Stomach (tissue), 9 donors: ENCODE measurements around the gene COPB1. TPM values are rescaled to one million over a fixed set of nuclear protein-coding genes. Genes with fewer than 3 reads are reported as not detected.

Source experiments
- DNase-seq, 2 donors: peaks; one replicate each; pipeline versions ENCODE4 v3.0.0 to v3.0.0-alpha.2; 2013 to 2019
- H3K27ac ChIP-seq, 5 donors: fragments of 200-600 bp in 4 of 5; sonication (generic) in 4 of 5; one replicate each; pipeline ENCODE4 v1.5.1; 2013 to 2019; ENCODE audit warnings: mild to moderate bottlenecking in 1 of 5, moderate library complexity in 1 of 5
- H3K27me3 ChIP-seq, 3 donors: fragments of 200-600 bp; sonication (generic); one replicate each; pipeline ENCODE4 v1.5.1; 2017 to 2019; ENCODE audit warnings: mixed run types in 1 of 3
- H3K36me3 ChIP-seq, 4 donors: fragments of 200-600 bp; sonication (generic); 1 replicate in 3 of 4; 2 replicates in 1 of 4; pipeline ENCODE4 v1.5.1; 2016 to 2019
- H3K4me1 ChIP-seq, 4 donors: fragments of 200-600 bp; sonication (generic); one replicate each; pipeline ENCODE4 v1.5.1; 2016 to 2019
- H3K4me3 ChIP-seq, 4 donors: fragments of 200-600 bp; sonication (generic) in 3 of 4; one replicate each; pipeline ENCODE4 v1.5.1; 2016 to 2019; ENCODE audit warnings: mild to moderate bottlenecking in 1 of 4
- H3K9me3 ChIP-seq, 4 donors: fragments of 200-600 bp; sonication (generic); one replicate each; pipeline ENCODE4 v1.5.1; 2016 to 2019
- EP300 ChIP-seq: sonication (generic); formaldehyde crosslinking; IDR thresholded peaks from one replicate; pipeline ENCODE4 v1.6.1; 2017; ENCODE audit warnings: antibody characterized with exemption
- POLR2A ChIP-seq, 4 donors: fragments of 450-650 bp; IDR thresholded peaks; one replicate each; pipeline ENCODE4 v1.6.1; 2016; ENCODE audit warnings: antibody characterized with exemption in 4 of 4, control low read depth in 2 of 4, mild to moderate bottlenecking in 1 of 4, moderate library complexity in 1 of 4
- POLR2AphosphoS5 ChIP-seq, 3 donors: sonication (generic); formaldehyde crosslinking; IDR thresholded peaks; one replicate each; pipeline ENCODE4 v1.6.1; 2016; ENCODE audit warnings: antibody characterized with exemption in 3 of 3
- WGBS, 5 donors: extraction: QIAGEN DNeasy Blood & Tissue Kit in 3 of 5; methylation state at CpG; one replicate each; pipeline versions ENCODE4 v1.1.5 to v1.1.7; 2013 to 2018; 5-methylcytosine and 5-hydroxymethylcytosine counted together
- intact Hi-C: fragments of 100-400 bp; cut with DNase I; formaldehyde crosslinking; loops from one replicate; pipeline ENCODE4 v1.15.1; 2023; ENCODE audit warnings: low total_unique reads
- polyA plus RNA-seq, 3 donors: library from polyadenylated mRNA; stranded (reverse); fragments of 200-250 nt; gene quantifications; one replicate each; pipeline ENCODE4 v1.2.3, GENCODE V29; 2013
- total RNA-seq, 5 donors: library from RNA; depleted of rRNA; stranded (reverse); fragments of >200 nt; gene quantifications; one replicate each; pipeline versions ENCODE4 v1.1.0 to v1.2.3, GENCODE V29; 2014 to 2016
- TF ChIP-seq, protein P1 (sequence below), 7 experiments: fragments of 450-650 bp in 4 of 7; fragments of 200-600 bp in 3 of 7; sonication (generic) in 3 of 7; IDR thresholded peaks; one replicate each; pipeline ENCODE4 v1.5.1; 2016 to 2019; ENCODE audit warnings: antibody characterized with exemption in 7 of 7, control low read depth in 2 of 7, mild to moderate bottlenecking in 1 of 7
- donor health status: healthy with polysubstance abuse.
- donor health status: Bipolar disorder and iron deficiency.
- donor health status: healthy.

Gene COPB1
- total and polyA plus RNA-seq, 8 donors = 36.8 to 196 (median 47.9) TPM

DNA sequence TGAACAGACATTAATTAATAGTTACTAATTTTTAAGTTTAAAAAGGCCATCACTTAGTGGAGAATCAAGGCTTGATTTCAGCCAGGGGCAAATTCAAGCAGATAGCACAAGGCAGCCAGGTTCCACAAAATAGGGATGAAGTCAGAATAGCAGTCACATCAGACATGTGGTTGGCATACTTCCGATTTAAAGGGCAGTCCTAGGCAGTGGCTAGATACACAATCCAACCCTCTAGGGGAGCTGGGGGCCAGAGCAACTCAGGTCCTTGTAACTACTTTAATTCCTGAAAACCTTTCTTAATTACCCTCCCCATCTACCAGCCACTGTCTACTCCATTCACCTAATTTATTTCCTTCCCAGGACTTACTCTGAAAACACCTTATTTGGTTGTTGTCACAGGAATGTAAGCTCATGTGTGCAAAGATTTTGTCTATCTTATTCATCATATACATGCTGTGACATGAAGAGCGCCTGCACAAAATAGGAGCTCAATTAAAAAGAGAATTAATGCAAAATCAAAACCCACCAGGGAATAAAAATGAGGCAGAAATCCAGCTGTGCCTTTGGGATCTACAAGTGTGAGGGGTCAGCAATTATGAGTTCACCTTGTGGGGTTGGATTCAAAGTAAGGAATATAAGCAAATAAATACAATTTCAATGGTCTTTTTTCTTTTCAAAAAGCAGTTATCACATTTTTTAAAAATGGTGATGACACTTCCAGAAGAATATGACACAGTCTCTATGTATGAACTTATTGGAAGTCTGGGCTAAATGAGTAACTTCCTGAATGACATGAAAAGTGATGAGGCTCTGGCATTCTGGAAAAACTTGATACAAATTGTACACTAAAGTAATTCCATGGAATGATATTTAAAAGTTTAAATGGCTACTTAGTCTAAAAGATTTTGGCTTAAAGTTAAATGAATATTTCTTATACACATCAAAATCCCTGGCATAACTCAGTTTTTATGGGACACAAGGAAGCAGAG, 53.8 kb downstream of the COPB1 start:
- Histone ChIP-seq H3K4me3 (no peak overlapping the region), H3K36me3 (peaks cover 0 to 2% (median 0%) of the 10 kb centered on the region in 4 donors), H3K27me3 (no peaks in the 10 kb centered on the region), H3K4me1 (peaks cover 0 to 3% (median 0%) of the 10 kb centered on the region in 4 donors), H3K27ac (no peak overlapping the region), H3K9me3 (no peaks in the 10 kb centered on the region)
- 79 to 92% (median 80%) methylated on average over 2 of the region's 2 CpGs for WGBS, 5 donors
- intact Hi-C loops = no loop called here
- DNase-seq = no peak
- TF ChIP-seq POLR2A (IDR thresholded peaks at IDR 0.05) (no peak), EP300 (no peak), POLR2AphosphoS5 (IDR thresholded peaks at IDR 0.05) (no peak)
- TF ChIP-seq, protein P1, sequence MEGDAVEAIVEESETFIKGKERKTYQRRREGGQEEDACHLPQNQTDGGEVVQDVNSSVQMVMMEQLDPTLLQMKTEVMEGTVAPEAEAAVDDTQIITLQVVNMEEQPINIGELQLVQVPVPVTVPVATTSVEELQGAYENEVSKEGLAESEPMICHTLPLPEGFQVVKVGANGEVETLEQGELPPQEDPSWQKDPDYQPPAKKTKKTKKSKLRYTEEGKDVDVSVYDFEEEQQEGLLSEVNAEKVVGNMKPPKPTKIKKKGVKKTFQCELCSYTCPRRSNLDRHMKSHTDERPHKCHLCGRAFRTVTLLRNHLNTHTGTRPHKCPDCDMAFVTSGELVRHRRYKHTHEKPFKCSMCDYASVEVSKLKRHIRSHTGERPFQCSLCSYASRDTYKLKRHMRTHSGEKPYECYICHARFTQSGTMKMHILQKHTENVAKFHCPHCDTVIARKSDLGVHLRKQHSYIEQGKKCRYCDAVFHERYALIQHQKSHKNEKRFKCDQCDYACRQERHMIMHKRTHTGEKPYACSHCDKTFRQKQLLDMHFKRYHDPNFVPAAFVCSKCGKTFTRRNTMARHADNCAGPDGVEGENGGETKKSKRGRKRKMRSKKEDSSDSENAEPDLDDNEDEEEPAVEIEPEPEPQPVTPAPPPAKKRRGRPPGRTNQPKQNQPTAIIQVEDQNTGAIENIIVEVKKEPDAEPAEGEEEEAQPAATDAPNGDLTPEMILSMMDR (IDR thresholded peaks at IDR 0.05) = no peak

DNA sequence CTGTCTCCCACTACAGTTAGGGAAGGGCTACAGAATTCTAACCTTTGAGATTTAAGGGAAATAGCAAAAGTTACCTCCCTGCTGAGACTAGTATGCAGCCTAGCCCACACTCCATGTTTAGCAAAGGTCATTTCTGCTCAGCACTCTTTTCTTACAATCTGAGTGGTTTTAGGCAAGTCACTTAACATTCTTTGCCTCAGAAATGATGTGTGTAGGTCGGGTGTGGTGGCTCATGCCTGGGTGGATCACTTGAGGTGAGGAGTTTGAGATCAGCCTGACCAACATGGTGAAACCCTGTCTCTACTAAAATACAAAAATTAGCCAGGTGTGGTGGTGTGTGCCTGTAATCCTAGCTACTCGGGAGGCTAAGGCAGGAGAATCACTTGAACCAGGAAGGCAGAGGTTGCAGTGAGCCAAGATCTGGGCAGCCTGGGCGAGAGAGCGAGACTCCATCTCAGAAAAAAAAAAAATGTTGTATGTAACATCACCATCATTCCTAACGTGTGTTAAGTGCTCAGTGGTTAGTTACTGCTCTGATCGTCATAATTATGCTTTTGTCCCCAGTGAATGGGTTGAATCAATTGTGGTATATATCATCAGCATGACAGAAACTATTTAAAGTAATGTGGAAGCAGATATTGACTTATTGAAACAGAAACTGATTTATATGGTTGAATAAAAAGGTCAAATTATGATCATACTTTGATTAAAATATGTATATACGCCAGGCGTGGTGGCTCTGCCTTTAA, 55.0 kb downstream of the COPB1 start:
- H3K9me3 ChIP-seq = no peaks in the 10 kb centered on the region
- intact Hi-C loops = no loop called here
- DNase-seq = no peak
- no peaks in the 10 kb centered on the region for H3K27me3 ChIP-seq
- no peak overlapping the region for H3K4me3 ChIP-seq
- TF ChIP-seq POLR2AphosphoS5 (IDR thresholded peaks at IDR 0.05) (no peak), POLR2A (IDR thresholded peaks at IDR 0.05) (no peak), EP300 (no peak)
- TF ChIP-seq, protein P1 (IDR thresholded peaks at IDR 0.05) = no peak
- no peak overlapping the region for H3K27ac ChIP-seq
- peaks cover 0 to 3% (median 0%) of the 10 kb centered on the region in 4 donors for H3K4me1 ChIP-seq
- WGBS, 5 donors = 86 to 93% (median 89%) methylated on average over 8 of the region's 8 CpGs
- no peaks in the 10 kb centered on the region for H3K36me3 ChIP-seq

DNA sequence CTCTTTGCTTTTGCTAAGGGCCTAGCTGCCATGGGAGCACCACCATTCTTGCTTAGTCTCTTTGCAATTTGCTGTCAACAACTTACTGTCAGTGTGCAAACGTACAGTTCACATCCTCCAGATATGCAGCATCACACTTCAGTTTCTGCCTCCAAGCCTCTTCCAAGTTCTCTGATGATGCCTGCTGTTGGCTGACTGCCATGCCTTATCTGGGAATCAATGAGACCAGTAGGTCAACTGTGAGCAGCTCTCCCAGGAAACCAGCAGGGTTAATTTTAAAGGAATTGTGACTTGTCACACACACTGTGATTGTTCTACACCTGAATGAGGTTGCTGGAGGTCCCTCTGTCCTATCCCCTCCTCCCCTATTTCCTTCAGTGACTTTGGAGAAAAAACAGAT, 56.0 kb downstream of the COPB1 start:
- WGBS, 5 donors = 68 to 81% (median 74%) methylated on average over 1 of the region's 1 CpG
- intact Hi-C loops = no loop called here

More for the DNA sequence above, 56.0 kb downstream of the COPB1 start:
- Histone ChIP-seq H3K36me3 (no peaks in the 10 kb centered on the region), H3K27me3 (no peaks in the 10 kb centered on the region), H3K27ac (no peak overlapping the region), H3K4me3 (no peak overlapping the region), H3K4me1 (no peaks in the 10 kb centered on the region), H3K9me3 (no peaks in the 10 kb centered on the region)
- TF ChIP-seq POLR2AphosphoS5 (IDR thresholded peaks at IDR 0.05) (no peak), POLR2A (IDR thresholded peaks at IDR 0.05) (no peak), EP300 (no peak)
- TF ChIP-seq, protein P1 (IDR thresholded peaks at IDR 0.05) = no peak
- peak; percentile 48 to 67 for DNase-seq
